Measurements from ENCODE around the gene SLC6A2. TPM values are rescaled to one million over a fixed set of nuclear protein-coding genes. Genes with fewer than 3 reads are reported as not detected.

Gene SLC6A2
- total RNA-seq, 2 experiments from 2014 or later, result not detected

DNA sequence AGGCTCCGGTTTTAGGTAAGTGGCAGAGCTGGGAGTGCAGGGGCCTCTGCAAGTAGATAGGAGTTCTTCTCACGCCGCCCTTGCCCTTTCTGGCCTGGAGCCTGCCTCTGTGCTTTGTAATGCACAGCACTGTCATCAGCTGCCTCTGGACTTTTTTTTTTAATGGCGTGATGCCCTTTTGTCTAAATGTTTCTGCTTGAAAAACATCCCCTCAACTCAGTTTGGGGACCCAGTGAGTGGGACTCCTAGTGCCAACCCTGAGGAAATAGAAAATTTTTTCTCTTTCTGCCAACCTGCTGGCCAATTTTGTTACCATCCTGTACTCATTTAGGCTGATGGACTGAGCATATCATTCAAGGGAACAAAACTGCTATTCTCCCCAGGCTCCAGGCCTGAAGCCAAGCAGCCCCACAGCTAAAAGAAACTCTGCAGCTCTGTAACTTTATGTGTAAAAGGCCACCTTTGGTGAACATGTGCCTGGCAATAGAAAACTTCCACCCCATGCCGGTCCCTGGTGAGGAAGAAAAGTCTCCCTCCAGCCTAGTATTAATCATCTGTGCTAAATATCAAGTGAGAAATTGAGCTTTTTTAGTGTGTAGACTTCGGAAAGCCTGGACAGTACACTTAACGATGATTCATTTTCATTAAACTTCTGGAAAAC lies 22.5 kb downstream of the SLC6A2 start:
- H3K36me3 ChIP-seq (ENCODE audit: insufficient read depth, low read length), result no peaks in the 10 kb centered on the region
- no peak overlapping the region for H3K4me3 ChIP-seq (ENCODE audit: low read depth, low read length, poor library complexity, severe bottlenecking)
- TF ChIP-seq, protein P1, sequence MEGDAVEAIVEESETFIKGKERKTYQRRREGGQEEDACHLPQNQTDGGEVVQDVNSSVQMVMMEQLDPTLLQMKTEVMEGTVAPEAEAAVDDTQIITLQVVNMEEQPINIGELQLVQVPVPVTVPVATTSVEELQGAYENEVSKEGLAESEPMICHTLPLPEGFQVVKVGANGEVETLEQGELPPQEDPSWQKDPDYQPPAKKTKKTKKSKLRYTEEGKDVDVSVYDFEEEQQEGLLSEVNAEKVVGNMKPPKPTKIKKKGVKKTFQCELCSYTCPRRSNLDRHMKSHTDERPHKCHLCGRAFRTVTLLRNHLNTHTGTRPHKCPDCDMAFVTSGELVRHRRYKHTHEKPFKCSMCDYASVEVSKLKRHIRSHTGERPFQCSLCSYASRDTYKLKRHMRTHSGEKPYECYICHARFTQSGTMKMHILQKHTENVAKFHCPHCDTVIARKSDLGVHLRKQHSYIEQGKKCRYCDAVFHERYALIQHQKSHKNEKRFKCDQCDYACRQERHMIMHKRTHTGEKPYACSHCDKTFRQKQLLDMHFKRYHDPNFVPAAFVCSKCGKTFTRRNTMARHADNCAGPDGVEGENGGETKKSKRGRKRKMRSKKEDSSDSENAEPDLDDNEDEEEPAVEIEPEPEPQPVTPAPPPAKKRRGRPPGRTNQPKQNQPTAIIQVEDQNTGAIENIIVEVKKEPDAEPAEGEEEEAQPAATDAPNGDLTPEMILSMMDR (conservative IDR thresholded peaks at IDR 0.05; ENCODE audit: low read length), result no peak
- no peak for TF ChIP-seq EZH2phosphoT487 (IDR thresholded peaks at IDR 0.05; ENCODE audit: borderline replicate concordance, low read depth, low read length)
- H2AFZ ChIP-seq (ENCODE audit: low read length), result no peak overlapping the region
- CTCF ChIA-PET (ENCODE audit: unreplicated experiment), result no interaction called here
- H4K20me1 ChIP-seq (ENCODE audit: insufficient read depth, low read length), result no peaks in the 10 kb centered on the region
- intact Hi-C loops (cut with micrococcal nuclease; ENCODE audit: unreplicated experiment), result no loop called here
- no peaks in the 10 kb centered on the region for H3K9me3 ChIP-seq (ENCODE audit: low read length)
- H3K9me2 ChIP-seq (ENCODE audit: insufficient read depth, low read length), result no peaks in the 10 kb centered on the region
- H3K27ac ChIP-seq (ENCODE audit: low read depth, low read length, poor library complexity, severe bottlenecking), result no peak overlapping the region
- no peaks in the 10 kb centered on the region for H3K79me2 ChIP-seq (ENCODE audit: insufficient read depth, low read depth, low read length)
- DNase-seq (ENCODE audit: low spot score), result no peak
- no TSS peak for BruUV-seq (replicated peaks)
- H3K4me2 ChIP-seq (ENCODE audit: low read length), result no peak overlapping the region
- H3K4me1 ChIP-seq (ENCODE audit: insufficient read depth, low read length, poor library complexity, severe bottlenecking), result no peaks in the 10 kb centered on the region
- POLR2A ChIA-PET, result no interaction called here

DNA sequence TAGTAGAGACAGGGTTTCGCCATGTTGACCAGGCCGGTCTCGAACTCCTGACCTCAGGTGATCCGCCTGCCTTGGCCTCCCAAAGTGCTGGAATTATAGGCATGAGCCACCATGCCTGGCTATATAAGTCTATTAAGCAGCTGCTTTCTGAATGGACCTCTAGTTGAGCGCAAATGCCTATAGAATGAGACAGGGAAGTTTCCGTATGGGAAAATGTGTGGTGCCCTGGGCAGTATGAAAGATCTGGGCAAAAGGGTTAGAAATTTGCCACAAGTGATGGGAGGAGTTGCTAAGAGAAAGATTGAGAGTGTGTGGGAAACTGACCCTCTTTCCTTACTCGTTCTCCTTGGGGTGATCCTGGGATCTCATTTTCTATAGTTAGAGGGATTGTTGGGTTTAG lies 26.3 kb downstream of the SLC6A2 start:
- H3K4me3 ChIP-seq (ENCODE audit: low read depth, low read length, poor library complexity, severe bottlenecking), result no peak overlapping the region
- intact Hi-C loops (cut with micrococcal nuclease; ENCODE audit: unreplicated experiment), result no loop called here
- no peak overlapping the region for H3K4me2 ChIP-seq (ENCODE audit: low read length)
- no peak overlapping the region for H3K27ac ChIP-seq (ENCODE audit: low read depth, low read length, poor library complexity, severe bottlenecking)
- DNase-seq (ENCODE audit: low spot score), result no peak
- no peak overlapping the region for H2AFZ ChIP-seq (ENCODE audit: low read length)
- BruUV-seq (replicated peaks), result no TSS peak
- no peaks in the 10 kb centered on the region for H4K20me1 ChIP-seq (ENCODE audit: insufficient read depth, low read length)
- no peaks in the 10 kb centered on the region for H3K79me2 ChIP-seq (ENCODE audit: insufficient read depth, low read depth, low read length)
- no peaks in the 10 kb centered on the region for H3K4me1 ChIP-seq (ENCODE audit: insufficient read depth, low read length, poor library complexity, severe bottlenecking)
- TF ChIP-seq, protein P1 (conservative IDR thresholded peaks at IDR 0.05; ENCODE audit: low read length), result no peak
- TF ChIP-seq EZH2phosphoT487 (IDR thresholded peaks at IDR 0.05; ENCODE audit: borderline replicate concordance, low read depth, low read length), result no peak
- no peaks in the 10 kb centered on the region for H3K9me3 ChIP-seq (ENCODE audit: low read length)
- H3K36me3 ChIP-seq (ENCODE audit: insufficient read depth, low read length), result no peaks in the 10 kb centered on the region
- H3K9me2 ChIP-seq (ENCODE audit: insufficient read depth, low read length), result no peaks in the 10 kb centered on the region
- POLR2A ChIA-PET, result no interaction called here
- CTCF ChIA-PET (ENCODE audit: unreplicated experiment), result no interaction called here

DNA sequence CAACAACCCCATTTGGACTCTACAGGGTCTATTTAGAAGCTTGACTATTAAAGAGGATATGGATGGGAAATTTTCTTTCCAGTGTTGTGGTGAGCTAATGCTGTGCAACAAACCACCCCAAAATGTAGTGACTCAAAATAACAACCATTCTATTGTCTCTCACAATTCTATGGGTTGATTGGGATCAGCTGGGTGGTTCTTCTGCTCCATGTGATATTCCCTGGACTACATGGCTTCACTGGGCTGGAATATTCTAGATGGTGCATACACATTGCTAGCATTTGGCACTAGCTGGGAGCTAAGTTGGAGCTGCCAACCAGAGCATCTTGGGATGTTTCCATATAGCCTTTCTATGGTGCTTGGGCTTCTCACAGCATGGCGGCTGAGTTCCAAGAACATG lies 30.2 kb downstream of the SLC6A2 start:
- Histone ChIP-seq H3K36me3 (ENCODE audit: insufficient read depth, low read length) (no peaks in the 10 kb centered on the region), H3K4me3 (ENCODE audit: low read depth, low read length, poor library complexity, severe bottlenecking) (no peak overlapping the region), H3K27ac (ENCODE audit: low read depth, low read length, poor library complexity, severe bottlenecking) (no peak overlapping the region), H2AFZ (ENCODE audit: low read length) (no peak overlapping the region), H4K20me1 (ENCODE audit: insufficient read depth, low read length) (no peaks in the 10 kb centered on the region), H3K9me3 (ENCODE audit: low read length) (no peaks in the 10 kb centered on the region), H3K4me2 (ENCODE audit: low read length) (no peak overlapping the region), H3K4me1 (ENCODE audit: insufficient read depth, low read length, poor library complexity, severe bottlenecking) (no peaks in the 10 kb centered on the region), H3K9me2 (ENCODE audit: insufficient read depth, low read length) (no peaks in the 10 kb centered on the region), H3K79me2 (ENCODE audit: insufficient read depth, low read depth, low read length) (no peaks in the 10 kb centered on the region)
- no peak for TF ChIP-seq EZH2phosphoT487 (IDR thresholded peaks at IDR 0.05; ENCODE audit: borderline replicate concordance, low read depth, low read length)
- ChIA-PET CTCF (ENCODE audit: unreplicated experiment) (no interaction called here), POLR2A (no interaction called here)
- DNase-seq (ENCODE audit: low spot score), result no peak
- BruUV-seq (replicated peaks), result no TSS peak
- intact Hi-C loops (cut with micrococcal nuclease; ENCODE audit: unreplicated experiment), result no loop called here
